ENCODE measurements around the gene ACCS. TPM values are rescaled to one million over a fixed set of nuclear protein-coding genes. Genes with fewer than 3 reads are reported as not detected.

ACCS gene, protein sequence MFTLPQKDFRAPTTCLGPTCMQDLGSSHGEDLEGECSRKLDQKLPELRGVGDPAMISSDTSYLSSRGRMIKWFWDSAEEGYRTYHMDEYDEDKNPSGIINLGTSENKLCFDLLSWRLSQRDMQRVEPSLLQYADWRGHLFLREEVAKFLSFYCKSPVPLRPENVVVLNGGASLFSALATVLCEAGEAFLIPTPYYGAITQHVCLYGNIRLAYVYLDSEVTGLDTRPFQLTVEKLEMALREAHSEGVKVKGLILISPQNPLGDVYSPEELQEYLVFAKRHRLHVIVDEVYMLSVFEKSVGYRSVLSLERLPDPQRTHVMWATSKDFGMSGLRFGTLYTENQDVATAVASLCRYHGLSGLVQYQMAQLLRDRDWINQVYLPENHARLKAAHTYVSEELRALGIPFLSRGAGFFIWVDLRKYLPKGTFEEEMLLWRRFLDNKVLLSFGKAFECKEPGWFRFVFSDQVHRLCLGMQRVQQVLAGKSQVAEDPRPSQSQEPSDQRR
- total RNA-seq: 9.9 and 11.0 TPM in 2 replicates
- long read RNA-seq: 0 reads

DNA sequence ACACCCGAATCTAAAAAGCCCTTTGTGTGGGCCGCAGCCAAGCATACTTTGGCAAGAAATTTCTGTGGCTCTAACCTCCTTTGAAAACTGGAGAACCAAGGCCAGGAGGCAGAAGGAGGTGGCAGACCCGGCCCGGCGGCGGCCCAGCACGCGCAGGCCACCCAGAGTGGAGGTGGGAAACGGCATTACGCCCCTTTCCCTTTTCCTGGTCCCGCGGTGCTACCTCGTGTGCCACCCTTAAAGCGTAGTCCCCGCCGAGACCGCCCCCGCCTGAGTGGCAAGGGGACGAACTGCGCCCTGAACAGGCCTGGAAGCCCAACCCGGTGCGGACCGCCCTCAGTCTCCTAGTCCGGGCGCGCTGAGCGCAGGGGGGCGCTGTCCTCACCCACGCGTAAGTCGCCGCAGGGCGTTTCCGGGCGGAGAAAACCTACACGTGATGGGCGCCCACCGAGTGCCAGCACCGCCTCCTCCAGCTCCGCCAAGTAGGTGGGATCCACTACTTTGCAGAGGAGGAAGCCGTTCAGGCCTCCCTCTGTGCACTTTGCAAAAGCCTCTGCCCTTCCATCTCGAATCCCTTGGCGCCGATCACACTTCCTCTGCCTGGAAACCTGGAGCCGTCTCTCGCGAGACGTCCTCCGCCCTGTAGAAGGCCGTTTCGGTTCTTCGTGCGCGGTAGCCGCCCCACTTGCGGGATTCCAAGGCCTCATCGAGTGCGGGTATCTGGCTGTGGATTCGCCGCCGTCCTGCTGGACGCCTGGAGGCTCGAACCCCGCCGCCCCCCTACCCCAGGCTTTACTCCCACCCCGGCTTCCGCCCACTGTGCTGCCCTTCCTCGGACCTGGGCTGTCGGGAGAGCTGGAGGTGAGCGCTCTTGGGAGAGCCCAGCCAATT is at the start of gene ACCS:
Gene ACCS, plus strand, starts transcription at position 430 of the 891 bp plus-strand sequence. CDS start 1,358 bp downstream, outside the sequence.
- H3K4me3 Mint-ChIP-seq: peak within 1 kb of the TSS; percentile 86
- TF ChIP-seq, protein P1, sequence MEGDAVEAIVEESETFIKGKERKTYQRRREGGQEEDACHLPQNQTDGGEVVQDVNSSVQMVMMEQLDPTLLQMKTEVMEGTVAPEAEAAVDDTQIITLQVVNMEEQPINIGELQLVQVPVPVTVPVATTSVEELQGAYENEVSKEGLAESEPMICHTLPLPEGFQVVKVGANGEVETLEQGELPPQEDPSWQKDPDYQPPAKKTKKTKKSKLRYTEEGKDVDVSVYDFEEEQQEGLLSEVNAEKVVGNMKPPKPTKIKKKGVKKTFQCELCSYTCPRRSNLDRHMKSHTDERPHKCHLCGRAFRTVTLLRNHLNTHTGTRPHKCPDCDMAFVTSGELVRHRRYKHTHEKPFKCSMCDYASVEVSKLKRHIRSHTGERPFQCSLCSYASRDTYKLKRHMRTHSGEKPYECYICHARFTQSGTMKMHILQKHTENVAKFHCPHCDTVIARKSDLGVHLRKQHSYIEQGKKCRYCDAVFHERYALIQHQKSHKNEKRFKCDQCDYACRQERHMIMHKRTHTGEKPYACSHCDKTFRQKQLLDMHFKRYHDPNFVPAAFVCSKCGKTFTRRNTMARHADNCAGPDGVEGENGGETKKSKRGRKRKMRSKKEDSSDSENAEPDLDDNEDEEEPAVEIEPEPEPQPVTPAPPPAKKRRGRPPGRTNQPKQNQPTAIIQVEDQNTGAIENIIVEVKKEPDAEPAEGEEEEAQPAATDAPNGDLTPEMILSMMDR (conservative IDR thresholded peaks at IDR 0.05): peak; percentile 84
- H3K4me1 Mint-ChIP-seq: peaks cover 30% of the 10 kb centered on the region
- peak; percentile 84 for DNase-seq (ENCODE audit: low read depth, low spot score)
- H3K27me3 Mint-ChIP-seq (ENCODE audit: low read depth): peaks cover 2% of the 10 kb centered on the region
- no peaks in the 10 kb centered on the region for H3K9me3 Mint-ChIP-seq
- H3K27ac Mint-ChIP-seq (ENCODE audit: unreplicated experiment): peak within 1 kb of the TSS; percentile 93
- H3K36me3 Mint-ChIP-seq (ENCODE audit: low read depth): peaks cover 2% of the 10 kb centered on the region

DNA sequence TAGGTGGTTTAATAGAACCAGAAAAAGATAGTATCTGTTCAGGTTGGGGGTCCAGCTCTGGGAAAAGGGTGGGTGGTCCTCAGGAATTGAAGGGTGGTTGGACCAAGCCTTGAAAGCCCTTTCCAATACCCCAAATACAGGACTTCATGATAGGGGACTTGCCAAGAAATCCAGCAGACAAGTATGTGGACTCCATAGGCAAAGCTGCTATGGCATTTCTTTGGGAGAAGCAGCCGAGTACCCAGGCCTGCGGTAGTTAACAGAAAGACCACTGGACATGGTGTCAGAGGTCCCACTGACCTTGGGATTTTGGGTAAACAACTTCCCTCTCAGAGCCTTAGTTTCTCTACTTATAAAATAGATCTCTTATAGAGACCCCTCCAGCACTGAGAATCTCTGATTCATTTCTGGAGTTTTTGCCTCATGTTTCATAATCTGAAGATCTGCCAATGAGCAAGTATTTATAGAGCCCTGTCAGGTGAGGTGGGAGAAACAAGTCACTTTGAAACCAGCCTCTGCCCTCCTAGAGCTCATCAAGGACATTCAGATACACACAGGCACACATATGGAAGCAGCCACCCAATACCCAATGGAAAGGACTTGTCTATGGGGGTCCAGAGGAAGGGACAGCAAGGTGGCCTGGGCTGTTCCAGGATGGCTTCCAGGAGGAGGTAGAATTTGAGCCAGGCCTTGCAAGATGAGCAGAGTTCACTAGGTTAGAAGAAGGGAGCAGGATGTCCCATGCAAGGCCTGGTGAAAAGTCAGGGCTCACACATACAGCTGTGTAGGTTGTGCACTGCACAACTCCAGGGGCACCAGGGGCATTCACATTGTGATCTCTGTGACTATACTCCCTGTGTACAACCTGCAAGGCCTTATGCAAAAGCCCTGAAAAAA is 49.3 kb upstream of the ACCS start:
- H3K9me3 Mint-ChIP-seq: peaks cover 3% of the 10 kb centered on the region
- no peak overlapping the region for H3K27ac Mint-ChIP-seq (ENCODE audit: unreplicated experiment)
- no peak for DNase-seq (ENCODE audit: low read depth, low spot score)
- H3K4me3 Mint-ChIP-seq: no peak overlapping the region
- peaks cover 3% of the 10 kb centered on the region for H3K36me3 Mint-ChIP-seq (ENCODE audit: low read depth)
- no peaks in the 10 kb centered on the region for H3K4me1 Mint-ChIP-seq
- H3K27me3 Mint-ChIP-seq (ENCODE audit: low read depth): peaks cover 27% of the 10 kb centered on the region
- TF ChIP-seq, protein P1 (conservative IDR thresholded peaks at IDR 0.05): no peak

DNA sequence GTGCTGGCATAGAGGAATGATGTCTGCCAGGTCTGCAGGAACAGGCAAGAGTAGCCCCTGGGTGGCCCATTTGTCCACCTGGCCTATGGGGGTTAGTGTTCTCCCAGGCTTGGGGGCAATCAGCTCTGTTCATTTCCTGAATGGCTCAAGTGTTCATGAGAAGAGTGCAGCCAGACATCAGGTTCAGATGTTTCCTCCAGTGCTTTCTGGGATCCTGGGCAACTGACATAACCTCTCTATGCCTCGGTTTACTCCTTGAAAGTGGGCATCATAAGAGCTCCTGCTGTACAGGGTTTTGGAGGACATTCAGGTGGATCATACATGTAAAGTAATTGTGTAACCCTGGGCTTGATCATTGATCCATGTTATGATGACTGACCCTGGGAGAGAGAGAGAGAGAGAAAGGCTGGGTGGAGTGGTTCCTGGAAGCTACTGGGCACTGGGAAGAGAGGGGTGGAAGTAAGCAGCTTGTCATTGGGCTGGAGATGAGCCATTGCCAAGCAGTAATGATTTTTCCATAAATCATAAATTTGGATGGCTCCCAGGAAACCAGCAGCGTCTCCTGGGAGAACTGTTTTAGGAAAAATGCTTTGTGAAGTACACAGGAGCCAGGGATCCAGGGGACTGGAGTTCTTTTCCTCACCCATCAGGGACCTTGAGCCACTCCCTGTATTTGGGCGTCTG is 48.5 kb upstream of the ACCS start:
- no peak for DNase-seq (ENCODE audit: low read depth, low spot score)
- Mint-ChIP-seq H3K4me3 (no peak overlapping the region), H3K27me3 (ENCODE audit: low read depth) (peaks cover 29% of the 10 kb centered on the region), H3K27ac (ENCODE audit: unreplicated experiment) (no peak overlapping the region), H3K4me1 (no peaks in the 10 kb centered on the region), H3K9me3 (peaks cover 6% of the 10 kb centered on the region), H3K36me3 (ENCODE audit: low read depth) (peaks cover 3% of the 10 kb centered on the region)
- TF ChIP-seq, protein P1 (conservative IDR thresholded peaks at IDR 0.05): no peak

DNA sequence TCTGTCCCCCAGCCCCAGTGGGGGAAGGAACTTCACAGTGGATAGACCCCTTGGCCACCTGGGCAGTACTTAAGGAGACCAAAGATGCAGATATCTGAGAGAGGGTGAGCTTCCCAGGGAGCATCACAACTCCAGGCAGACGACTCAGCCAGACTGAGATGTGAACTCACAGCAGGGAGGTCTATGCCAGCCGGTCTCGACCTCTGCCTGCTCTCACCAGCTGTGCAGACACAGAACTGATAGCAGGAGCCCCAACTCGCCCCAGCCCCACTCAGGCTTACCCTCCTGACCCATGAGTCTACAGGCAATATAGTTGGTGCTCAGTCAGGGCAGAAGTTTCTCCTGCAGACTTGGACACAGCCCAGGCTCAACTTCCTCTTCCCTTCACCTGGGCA is 47.9 kb upstream of the ACCS start:
- peak overlapping the region; percentile 19 for H3K27ac Mint-ChIP-seq (ENCODE audit: unreplicated experiment)
- peaks cover 7% of the 10 kb centered on the region for H3K9me3 Mint-ChIP-seq
- peaks cover 3% of the 10 kb centered on the region for H3K36me3 Mint-ChIP-seq (ENCODE audit: low read depth)
- H3K27me3 Mint-ChIP-seq (ENCODE audit: low read depth): peaks cover 29% of the 10 kb centered on the region
- TF ChIP-seq, protein P1 (conservative IDR thresholded peaks at IDR 0.05): no peak
- DNase-seq (ENCODE audit: low read depth, low spot score): no peak
- no peaks in the 10 kb centered on the region for H3K4me1 Mint-ChIP-seq
- H3K4me3 Mint-ChIP-seq: no peak overlapping the region

Measured in neural crest cell (in vitro differentiated cells).